GM12891 (cell line): Measurements from ENCODE around the gene BNIP3. TPM values are rescaled to one million over a fixed set of nuclear protein-coding genes. Genes with fewer than 3 reads are reported as not detected.
A peak's percentile ranks its signal among the peaks of the same experiment; 100 is the strongest.

Experiments
- DNase-seq: peaks from one replicate; pipeline ENCODE4 v3.0.0; 2011; ENCODE audit warnings: low spot score; ENCODE audit not compliant: insufficient read length
- FAIRE-seq: peaks from 2 replicates; lab custom pipeline; 2011; peaks lifted over from hg19 to GRCh38; lab: Jason Lieb, UNC
- PAX5 ChIP-seq: IDR thresholded peaks from 2 replicates; pipeline ENCODE4 v1.6.1; 2011; ENCODE audit warnings: low read length, moderate library complexity, mild to moderate bottlenecking; ENCODE audit not compliant: insufficient read depth, severe bottlenecking
- POLR2A ChIP-seq: IDR thresholded peaks from 2 replicates; pipeline ENCODE4 v1.6.1; 2011; ENCODE audit warnings: low read depth, low read length, control low read depth
- POLR2AphosphoS5 ChIP-seq: IDR thresholded peaks from 2 replicates; pipeline ENCODE4 v1.6.1; 2011; ENCODE audit warnings: low read depth, low read length, control low read depth
- POU2F2 ChIP-seq: IDR thresholded peaks from 2 replicates; pipeline ENCODE4 v1.6.1; 2011; ENCODE audit warnings: low read depth, mild to moderate bottlenecking, control low read depth, low read length, moderate library complexity
- SPI1 ChIP-seq: IDR thresholded peaks from 2 replicates; pipeline ENCODE4 v1.6.1; 2011; ENCODE audit warnings: low read depth, low read length, control low read depth
- TAF1 ChIP-seq: IDR thresholded peaks from 2 replicates; pipeline ENCODE4 v1.6.1; 2011; ENCODE audit warnings: low read depth, low read length, control low read depth
- polyA plus RNA-seq: library from polyadenylated mRNA; unstranded; fragments of >200 nt; gene quantifications from one replicate; pipeline ENCODE4 v1.2.1, GENCODE V29; 2012; ENCODE audit warnings: low read depth, missing spikeins, inconsistent platforms; ENCODE audit not compliant: missing spikeins

Gene BNIP3, protein sequence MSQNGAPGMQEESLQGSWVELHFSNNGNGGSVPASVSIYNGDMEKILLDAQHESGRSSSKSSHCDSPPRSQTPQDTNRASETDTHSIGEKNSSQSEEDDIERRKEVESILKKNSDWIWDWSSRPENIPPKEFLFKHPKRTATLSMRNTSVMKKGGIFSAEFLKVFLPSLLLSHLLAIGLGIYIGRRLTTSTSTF
- 84.9 TPM for polyA plus RNA-seq

DNA sequence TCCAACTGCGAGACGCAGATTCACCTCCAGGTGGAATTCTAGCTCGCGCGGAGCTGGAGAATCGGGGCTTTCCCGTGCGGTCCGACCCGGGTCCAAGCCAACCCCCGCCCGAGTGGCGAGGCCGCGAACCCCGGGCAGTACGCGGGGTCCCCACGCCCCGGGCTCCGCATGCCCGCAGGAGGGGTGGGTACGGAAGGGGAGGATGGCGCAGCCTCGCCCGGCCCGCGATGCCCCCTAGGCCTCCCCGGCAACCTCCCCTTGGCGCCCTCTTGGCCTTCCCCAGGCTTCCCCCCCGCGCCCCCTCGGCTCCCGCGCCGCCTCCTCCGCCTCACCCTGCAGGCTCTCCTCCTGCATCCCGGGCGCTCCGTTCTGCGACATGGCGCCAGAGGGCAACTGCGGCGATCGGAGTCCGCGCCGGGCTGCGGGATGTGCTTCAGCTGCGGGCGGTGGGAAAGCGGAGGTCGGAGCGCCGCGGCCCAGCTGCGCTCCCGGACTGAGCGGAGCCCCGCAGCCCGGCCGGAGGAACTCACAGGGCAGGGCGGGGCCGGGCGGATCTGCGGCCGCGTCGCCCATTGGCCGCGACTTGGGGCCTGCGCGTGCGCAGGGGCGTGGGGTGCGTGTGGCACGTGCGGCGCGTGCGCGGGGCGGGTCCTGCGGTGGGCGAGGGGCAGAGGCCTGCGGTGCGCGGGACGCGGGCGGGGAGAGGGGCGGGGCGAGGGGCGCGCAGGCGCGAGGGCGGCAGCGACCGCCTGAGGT is at the start of gene BNIP3:
BNIP3 (minus strand) TSS at position 495 of the 756 bp plus-strand sequence; CDS start at position 378, 117 bp downstream.
- no peak for TF ChIP-seq PAX5
- no peak for TF ChIP-seq TAF1
- no peak for TF ChIP-seq SPI1
- no peak; the same call in 1 of the 2 replicates for TF ChIP-seq POLR2A
- TF ChIP-seq POLR2AphosphoS5 = no peak
- TF ChIP-seq POU2F2 = no peak
- peak; percentile 98 for DNase-seq
- FAIRE-seq = peak; percentile 97

DNA sequence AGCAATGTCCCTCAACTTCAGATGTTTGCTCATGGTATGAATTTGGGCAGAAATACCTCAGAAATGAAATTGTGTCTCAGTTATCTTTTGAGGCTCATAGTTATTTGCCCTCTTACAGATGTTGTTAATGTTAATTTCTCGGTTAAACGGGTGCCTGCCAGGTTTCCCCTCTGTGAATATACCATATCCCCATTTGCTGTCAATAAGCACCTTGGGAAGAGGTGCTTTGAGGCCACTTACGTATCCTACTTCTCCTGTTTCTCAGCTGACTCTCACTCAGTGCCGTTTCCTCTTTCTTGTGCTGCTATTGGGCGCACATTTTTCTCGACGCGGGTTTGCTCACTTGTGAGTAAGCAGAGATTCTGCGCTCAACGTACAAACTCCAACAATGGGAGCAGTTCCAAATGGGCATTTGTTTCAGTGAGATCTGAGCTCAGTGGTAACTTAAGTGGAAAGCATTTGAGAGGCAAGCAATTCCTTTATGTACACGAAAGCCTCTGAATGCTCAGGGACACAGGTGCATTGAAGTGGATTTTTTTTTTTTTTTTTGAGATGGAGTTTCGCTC is 49.3 kb upstream of the BNIP3 start:
- DNase-seq (no peak), FAIRE-seq (no peak)
- TF ChIP-seq POLR2A (no peak), POU2F2 (no peak), TAF1 (no peak), PAX5 (no peak), POLR2AphosphoS5 (no peak), SPI1 (no peak)

DNA sequence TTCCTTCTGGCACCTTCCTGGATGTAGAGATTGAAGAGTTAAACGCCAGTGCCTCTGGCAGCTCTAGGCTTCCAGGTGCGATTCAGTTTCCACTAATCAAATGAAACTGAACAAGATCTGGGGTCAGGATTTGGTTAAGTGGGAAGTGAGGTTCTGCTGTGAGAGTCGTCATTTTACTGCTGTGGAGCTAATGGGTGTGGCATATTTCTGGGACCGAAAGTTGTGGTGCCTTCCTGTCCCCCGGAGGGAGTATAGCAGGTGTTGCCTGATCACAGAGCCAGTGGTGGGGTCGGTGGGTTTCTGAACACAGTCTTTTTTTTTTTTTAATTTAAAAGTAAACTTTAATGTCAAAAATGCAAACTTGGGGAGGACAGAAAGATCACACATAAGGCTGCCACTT is 47.0 kb upstream of the BNIP3 start:
- no peak for DNase-seq
- TF ChIP-seq TAF1 (no peak), POLR2A (no peak), POU2F2 (no peak), PAX5 (no peak), POLR2AphosphoS5 (no peak), SPI1 (no peak)
- no peak for FAIRE-seq

DNA sequence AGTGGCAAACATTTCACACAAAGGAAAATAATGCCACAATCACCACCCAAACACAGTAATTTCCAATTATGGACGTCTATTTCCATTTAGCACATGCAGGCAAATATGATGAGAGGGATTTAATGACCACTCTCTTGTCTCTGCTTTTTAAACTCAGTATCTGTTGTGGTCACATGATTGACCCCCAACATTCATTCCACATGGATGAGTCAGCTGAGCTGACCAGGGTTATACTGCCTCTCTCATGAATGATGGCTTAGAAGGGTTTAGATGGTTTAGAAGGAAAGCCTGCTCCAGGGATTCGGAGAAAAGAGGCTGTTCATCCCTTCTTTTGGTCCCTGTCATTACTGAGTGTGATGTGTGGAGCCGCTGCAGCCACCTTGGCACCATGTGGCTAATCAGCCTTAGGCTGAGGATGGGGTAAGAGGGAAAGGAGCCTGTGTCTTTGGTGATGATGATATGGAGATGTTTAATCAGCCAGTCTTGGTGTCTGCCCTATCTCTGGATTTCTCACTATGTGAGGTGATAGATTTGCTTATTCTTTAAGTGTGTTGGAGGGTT is 45.8 kb upstream of the BNIP3 start:
- no peak for DNase-seq
- no peak for TF ChIP-seq PAX5
- FAIRE-seq = no peak

DNA sequence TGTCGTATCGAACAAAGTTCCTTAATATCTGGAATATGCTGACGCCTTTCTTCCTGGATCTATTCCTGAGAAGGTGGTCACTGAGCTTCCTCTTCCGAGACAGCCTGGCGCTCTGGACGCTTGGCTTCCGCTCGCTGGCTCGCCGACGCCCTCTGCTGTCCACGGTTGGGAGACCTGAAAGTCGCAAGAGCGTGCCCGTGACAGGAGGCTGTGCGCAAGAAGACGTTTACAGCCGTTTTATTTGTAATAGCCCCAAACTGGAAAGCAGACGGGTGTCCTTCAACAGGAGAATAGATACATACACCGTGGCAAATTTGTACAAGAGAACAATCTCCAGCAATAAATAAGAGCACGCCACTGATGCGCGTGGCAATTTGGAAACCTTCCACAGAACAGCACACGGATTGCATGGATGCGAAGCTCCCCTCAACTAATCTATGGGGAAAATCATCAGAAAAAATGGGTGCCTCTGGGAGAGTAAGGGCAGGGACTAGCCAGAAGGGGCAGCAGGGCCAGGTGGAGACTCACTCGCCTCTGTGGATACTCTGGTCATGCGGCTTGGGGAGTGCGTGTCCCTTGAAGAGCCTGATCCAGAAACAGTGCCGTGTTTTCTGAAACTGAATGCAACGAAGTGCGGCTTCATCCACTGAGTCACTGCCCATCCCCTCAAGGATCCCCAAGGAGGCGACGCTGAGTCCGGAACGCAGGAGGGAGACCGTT is 41.5 kb upstream of the BNIP3 start:
- DNase-seq (peak; percentile 80), FAIRE-seq (peak; percentile 85)
- TF ChIP-seq SPI1 (no peak), POLR2AphosphoS5 (no peak), TAF1 (no peak), PAX5 (no peak), POU2F2 (no peak), POLR2A (no peak)

DNA sequence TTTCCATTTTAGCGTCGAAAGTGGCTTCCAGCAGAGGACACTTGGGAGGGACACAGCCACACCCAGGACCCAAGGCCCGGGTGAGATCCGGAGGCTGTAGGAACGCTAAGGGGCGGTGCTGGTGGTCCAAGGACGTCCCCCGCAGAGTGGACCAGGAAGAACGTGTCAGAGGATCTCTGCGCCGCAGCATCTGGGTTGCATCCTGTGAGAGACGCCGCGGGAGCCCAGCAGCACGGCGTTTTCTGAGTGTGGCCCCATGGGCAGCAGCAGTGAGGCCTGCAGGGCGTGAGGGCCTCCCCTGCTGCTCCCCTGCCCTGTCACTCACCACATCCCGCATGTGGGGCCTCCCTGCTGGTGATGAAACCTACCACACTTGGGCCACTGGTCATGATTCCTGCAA is 40.5 kb upstream of the BNIP3 start:
- FAIRE-seq (no peak), DNase-seq (no peak)
- no peak for TF ChIP-seq POLR2AphosphoS5
- TF ChIP-seq POU2F2 = no peak
- no peak for TF ChIP-seq SPI1
- TF ChIP-seq PAX5 = no peak
- no peak for TF ChIP-seq POLR2A
- TF ChIP-seq TAF1 = no peak

DNA sequence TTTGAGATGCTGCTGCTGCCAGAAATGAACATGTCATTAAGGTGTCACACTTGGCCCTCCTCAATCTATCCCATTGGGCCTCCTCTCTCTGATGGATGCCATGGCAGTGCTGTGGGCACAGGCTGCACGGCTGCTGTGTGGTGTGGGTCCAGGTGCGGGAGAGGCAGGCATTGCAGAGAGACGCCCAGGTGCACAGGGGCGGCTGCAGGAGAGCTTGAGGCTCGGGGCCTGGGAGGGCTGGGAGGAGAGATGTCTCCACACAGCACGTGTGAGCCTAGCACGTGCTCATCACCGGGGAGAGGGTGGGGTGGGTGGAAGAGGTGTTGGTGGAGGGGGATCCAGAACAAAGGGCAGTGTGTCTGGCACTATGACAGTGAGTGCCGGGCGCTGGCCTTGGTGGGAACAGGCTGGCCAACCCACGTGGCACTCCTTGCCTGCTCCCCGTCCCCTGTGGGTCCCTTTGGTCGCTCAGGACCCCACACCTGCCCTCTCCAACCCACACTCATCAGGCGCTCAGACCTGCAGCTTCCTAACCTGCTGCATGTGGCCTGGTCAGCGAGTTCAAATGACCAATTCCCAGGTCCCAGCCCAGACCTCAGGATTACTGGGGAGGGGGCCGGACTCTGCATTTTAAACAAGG is 39.9 kb upstream of the BNIP3 start:
- DNase-seq (no peak), FAIRE-seq (no peak)
- TF ChIP-seq TAF1 = no peak
- TF ChIP-seq POU2F2 = no peak
- no peak for TF ChIP-seq SPI1

DNA sequence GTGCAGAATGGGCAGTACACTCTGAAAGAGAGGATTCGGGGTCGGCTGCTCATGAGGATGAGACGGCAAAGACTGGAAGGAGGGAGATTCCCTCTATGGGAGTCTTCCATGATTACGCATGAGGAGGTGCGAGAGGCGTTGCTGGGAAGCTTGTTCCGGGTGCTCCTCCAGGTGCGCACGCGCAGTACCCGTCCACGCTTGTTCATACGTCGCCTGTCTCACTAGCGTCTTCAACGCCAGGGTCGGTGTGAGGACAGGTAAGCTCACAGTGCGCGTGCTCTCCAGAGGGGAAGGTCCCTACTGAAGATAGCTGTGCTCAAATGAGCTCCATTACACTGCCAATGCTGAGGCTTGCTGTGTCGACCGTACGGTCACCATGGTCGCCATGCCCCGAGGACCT is 39.3 kb upstream of the BNIP3 start:
- no peak for DNase-seq
- TF ChIP-seq POLR2A = no peak
- no peak for FAIRE-seq

DNA sequence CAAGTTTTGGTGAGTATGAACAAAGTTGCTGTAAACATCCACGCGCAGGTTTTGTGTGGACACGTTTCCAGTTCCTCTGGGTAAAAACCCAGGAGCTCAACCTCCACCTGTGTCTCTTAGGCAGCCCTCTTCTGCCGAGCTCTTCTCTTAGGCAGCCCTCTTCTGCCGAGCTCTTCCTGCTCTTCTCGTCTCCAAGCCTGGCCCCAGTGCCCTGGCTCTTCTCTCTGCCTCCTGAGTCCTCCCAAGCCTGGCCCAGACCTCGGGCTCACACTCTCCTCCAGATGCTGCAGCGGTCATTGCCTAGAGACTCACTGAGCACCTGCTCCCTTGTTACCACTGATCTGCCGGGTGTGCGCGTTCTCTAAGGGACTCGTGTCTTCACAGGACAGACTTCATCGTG is 38.7 kb upstream of the BNIP3 start:
- TF ChIP-seq TAF1 (no peak), SPI1 (no peak), PAX5 (no peak), POLR2AphosphoS5 (no peak), POU2F2 (no peak), POLR2A (no peak)
- DNase-seq = no peak
- FAIRE-seq = no peak

DNA sequence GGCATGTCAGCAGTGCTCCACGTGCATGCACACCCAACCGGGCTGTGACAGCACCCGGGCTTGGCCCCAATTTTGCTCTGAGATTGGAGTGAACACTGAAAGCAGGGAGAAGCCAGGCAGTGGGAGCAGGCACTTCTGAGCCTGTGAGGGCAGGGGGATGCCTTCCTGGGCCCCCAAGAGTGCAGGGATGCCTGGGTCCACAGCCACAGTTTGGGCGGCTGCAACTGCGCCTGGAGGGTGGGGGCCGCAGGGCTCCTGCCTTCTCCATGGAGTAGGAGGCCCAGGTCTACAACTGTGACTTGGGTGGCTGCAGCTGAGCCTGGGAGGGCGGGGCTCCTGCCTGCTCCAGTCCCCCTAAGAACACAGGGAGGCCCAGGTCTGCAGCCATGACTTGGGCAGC is 37.6 kb upstream of the BNIP3 start:
- no peak for FAIRE-seq
- no peak for TF ChIP-seq SPI1
- TF ChIP-seq POLR2AphosphoS5 = no peak
- TF ChIP-seq TAF1 = no peak
- TF ChIP-seq PAX5 = no peak
- TF ChIP-seq POLR2A = no peak
- no peak for TF ChIP-seq POU2F2
- no peak for DNase-seq
